GM12878 (cell line): ENCODE measurements around the gene MTNR1A.

Experiments used
- POLR2AphosphoS5 ChIP-seq: IDR thresholded peaks from 2 replicates; pipeline ENCODE4 v1.6.1; 2011; ENCODE audit warnings: mild to moderate bottlenecking, low read length, inconsistent platforms
- TF ChIP-seq, protein P1 (sequence below), 3 experiments: IDR thresholded peaks in 2 of 3; conservative IDR thresholded peaks in 1 of 3; 2 replicates each; pipeline ENCODE4 v1.5.1; 2011; ENCODE audit warnings: low read depth in 3 of 3, low read length in 3 of 3, mild to moderate bottlenecking in 3 of 3, control low read depth in 2 of 3, moderate library complexity in 2 of 3, inconsistent platforms in 1 of 3, mixed read lengths in 1 of 3; ENCODE audit not compliant: control insufficient read depth in 2 of 3, insufficient read depth in 1 of 3; ENCODE audit errors: extremely low read depth in 1 of 3

DNA sequence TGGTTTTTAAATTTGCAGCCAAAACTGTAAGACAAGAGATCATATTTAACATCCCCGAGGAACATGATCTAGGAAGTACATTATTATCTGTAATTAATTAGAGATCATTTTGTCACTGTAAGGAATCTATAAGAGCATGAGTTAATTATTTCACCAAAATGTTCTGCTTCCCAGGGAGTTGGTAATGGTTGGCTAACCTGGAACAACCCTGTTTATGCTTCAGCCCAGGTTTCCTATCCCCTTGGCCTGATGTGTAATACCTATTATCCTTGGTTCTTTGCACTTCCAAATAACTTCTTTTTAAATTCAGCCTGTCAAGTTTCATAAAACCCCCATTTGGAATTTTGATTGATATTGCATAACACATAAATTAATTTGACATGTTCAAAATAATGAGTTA lies 6.4 kb upstream of the MTNR1A start:
- TF ChIP-seq, protein P1, sequence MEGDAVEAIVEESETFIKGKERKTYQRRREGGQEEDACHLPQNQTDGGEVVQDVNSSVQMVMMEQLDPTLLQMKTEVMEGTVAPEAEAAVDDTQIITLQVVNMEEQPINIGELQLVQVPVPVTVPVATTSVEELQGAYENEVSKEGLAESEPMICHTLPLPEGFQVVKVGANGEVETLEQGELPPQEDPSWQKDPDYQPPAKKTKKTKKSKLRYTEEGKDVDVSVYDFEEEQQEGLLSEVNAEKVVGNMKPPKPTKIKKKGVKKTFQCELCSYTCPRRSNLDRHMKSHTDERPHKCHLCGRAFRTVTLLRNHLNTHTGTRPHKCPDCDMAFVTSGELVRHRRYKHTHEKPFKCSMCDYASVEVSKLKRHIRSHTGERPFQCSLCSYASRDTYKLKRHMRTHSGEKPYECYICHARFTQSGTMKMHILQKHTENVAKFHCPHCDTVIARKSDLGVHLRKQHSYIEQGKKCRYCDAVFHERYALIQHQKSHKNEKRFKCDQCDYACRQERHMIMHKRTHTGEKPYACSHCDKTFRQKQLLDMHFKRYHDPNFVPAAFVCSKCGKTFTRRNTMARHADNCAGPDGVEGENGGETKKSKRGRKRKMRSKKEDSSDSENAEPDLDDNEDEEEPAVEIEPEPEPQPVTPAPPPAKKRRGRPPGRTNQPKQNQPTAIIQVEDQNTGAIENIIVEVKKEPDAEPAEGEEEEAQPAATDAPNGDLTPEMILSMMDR (IDR thresholded peaks at IDR 0.05 in 2 of 3, conservative IDR thresholded peaks at IDR 0.05 in 1 of 3; ENCODE audit: control insufficient read depth in 2 of 3, extremely low read depth in 1 of 3, insufficient read depth in 1 of 3, low read depth in 3 of 3, low read length in 3 of 3), result no peak
- TF ChIP-seq POLR2AphosphoS5, result no peak
